ENCODE data around the gene KRT222. TPM values are rescaled to one million over a fixed set of nuclear protein-coding genes. Genes with fewer than 3 reads are reported as not detected.

The KRT222 gene
- total RNA-seq, 1 experiment from 2014 or later: not detected

GRCh38 chr17:40605306-40605705 lies 59.7 kb downstream of the KRT222 start:
- H3K4me1 ChIP-seq (replicated peaks): no peaks in the 10 kb centered on the region
- no peaks in the 10 kb centered on the region for H3K36me3 ChIP-seq
- H3K9me3 ChIP-seq (replicated peaks): no peaks in the 10 kb centered on the region
- no peak for DNase-seq (ENCODE audit: low read depth in 1 of 2, low spot score in 2 of 2)
- H3K27ac ChIP-seq: no peak overlapping the region
- no peaks in the 10 kb centered on the region for H3K27me3 ChIP-seq (replicated peaks)
- no peak overlapping the region for H3K4me3 ChIP-seq

Other genes starting within 250 kb of the KRT222 start
- gene TOP2A, start 247.3 kb downstream of the KRT222 start, total RNA-seq (2014; rRNA removed; shearing (Covaris generic)): 264 and 389 TPM in 2 replicates
- 19.2 and 22.5 TPM in 2 replicates for gene IGFBP4, start 221.7 kb downstream of the KRT222 start, total RNA-seq (2014; rRNA removed; shearing (Covaris generic))
- not detected in 2 replicates for gene TNS4, start 163.6 kb downstream of the KRT222 start, total RNA-seq (2014; rRNA removed; shearing (Covaris generic))
- gene CCR7, start 99.7 kb downstream of the KRT222 start, total RNA-seq (2014; rRNA removed; shearing (Covaris generic)): not detected in 2 replicates
- 97.8 and 137 TPM in 2 replicates for gene SMARCE1, start 17.4 kb downstream of the KRT222 start, total RNA-seq (2014; rRNA removed; shearing (Covaris generic))
- not detected in 2 replicates for gene KRT24, start 38.6 kb upstream of the KRT222 start, total RNA-seq (2014; rRNA removed; shearing (Covaris generic))
- gene KRT25, start 90.2 kb upstream of the KRT222 start, total RNA-seq (2014; rRNA removed; shearing (Covaris generic)): not detected in 2 replicates
- gene KRT26, start 107.0 kb upstream of the KRT222 start, total RNA-seq (2014; rRNA removed; shearing (Covaris generic)): not detected in 2 replicates
- gene KRT27, start 117.4 kb upstream of the KRT222 start, total RNA-seq (2014; rRNA removed; shearing (Covaris generic)): not detected in 2 replicates
- not detected in 2 replicates for gene KRT28, start 134.8 kb upstream of the KRT222 start, total RNA-seq (2014; rRNA removed; shearing (Covaris generic))
- 29.7 and 73.0 TPM in 2 replicates for gene KRT10, start 157.4 kb upstream of the KRT222 start, total RNA-seq (2014; rRNA removed; shearing (Covaris generic))
- not detected in 2 replicates for gene KRT12, start 202.0 kb upstream of the KRT222 start, total RNA-seq (2014; rRNA removed; shearing (Covaris generic))
- gene KRT20, start 220.1 kb upstream of the KRT222 start, total RNA-seq (2014; rRNA removed; shearing (Covaris generic)): not detected in 2 replicates